Mucosa of descending colon (tissue), 3 donors: ENCODE results near the gene NTRK3. TPM values are rescaled to one million over a fixed set of nuclear protein-coding genes. Genes with fewer than 3 reads are reported as not detected.

Experiments used
- ATAC-seq: fragments of 200-7000 bp; cut with Tn5 transposase; one replicate; pipeline ENCODE4 v1.9.1; 2020; ENCODE audit warnings: mild to moderate bottlenecking, moderate library complexity
- DNase-seq, 3 donors: peaks; one replicate each; pipeline ENCODE4 v3.0.0-alpha.2; 2020
- H3K36me3 ChIP-seq: fragments of 200-600 bp; one replicate; pipeline ENCODE4 v1.8.0; 2021; ENCODE audit warnings: low read depth, mild to moderate bottlenecking
- H3K4me1 ChIP-seq: fragments of 200-600 bp; one replicate; pipeline ENCODE4 v1.8.0; 2021; ENCODE audit warnings: low read depth, mild to moderate bottlenecking
- H3K4me3 ChIP-seq: fragments of 200-600 bp; one replicate; pipeline ENCODE4 v1.8.0; 2021; ENCODE audit warnings: mild to moderate bottlenecking
- H3K9me3 ChIP-seq: fragments of 200-600 bp; one replicate; pipeline ENCODE4 v1.8.0; 2021; ENCODE audit warnings: mild to moderate bottlenecking
- intact Hi-C, 2 donors: fragments of 100-400 bp; cut with DNase I in 1 of 2; cut with micrococcal nuclease in 1 of 2; formaldehyde crosslinking; loops; one replicate each; pipeline versions ENCODE4 v1.11.0 to v1.11.1; 2022; cut with DNase I, micrococcal nuclease
- total RNA-seq, 3 donors: library from RNA; stranded (reverse); fragmentation: NEBNext Ultra II Directional in 2 of 3; extraction: Animal tissue kit (Norgen Biotek cat#: 25700) in 2 of 3; gene quantifications; one replicate each; pipeline versions ENCODE4 v1.2.1 to v1.2.4, GENCODE V29; 2021 to 2023
- TF ChIP-seq, protein P1 (sequence below): fragments of 200-600 bp; IDR thresholded peaks from one replicate; pipeline ENCODE4 v1.8.0; 2022; ENCODE audit warnings: antibody characterized with exemption, mild to moderate bottlenecking
- donor health status: DM: no; HTN: no; CAD: no; lungs with moderate emphysema.
- donor health status: DM: no; HTN: no; CAD: no.
- donor health status: DM: no; HTN: yes; CAD: no.

The NTRK3 gene
- total RNA-seq, 3 donors from 2014 or later = 0.78 to 2.8 (median 2.1) TPM

DNA sequence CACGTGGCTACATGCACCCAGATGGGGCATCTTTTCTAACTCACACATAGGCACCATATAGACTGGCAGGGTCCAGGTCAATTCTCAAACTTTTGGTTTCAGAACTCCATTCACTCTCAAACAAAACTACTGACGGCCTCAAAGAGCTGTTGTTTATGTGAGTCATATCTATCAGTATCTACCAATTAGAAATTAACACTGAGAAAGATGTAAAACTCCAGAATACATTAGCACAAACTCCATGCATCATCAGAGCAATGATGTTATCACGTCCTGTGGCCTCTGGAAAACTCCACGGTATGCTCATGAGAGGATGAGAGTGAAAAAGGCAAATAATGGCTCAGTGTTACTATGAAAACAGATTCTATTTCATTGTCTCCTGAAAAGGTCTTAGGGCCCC lies 116.1 kb downstream of the NTRK3 start:
- no peak for ATAC-seq
- H3K4me3 ChIP-seq = no peak overlapping the region
- no peak for DNase-seq
- intact Hi-C loops = no loop called here
- no peaks in the 10 kb centered on the region for H3K4me1 ChIP-seq
- no peaks in the 10 kb centered on the region for H3K36me3 ChIP-seq
- TF ChIP-seq, protein P1, sequence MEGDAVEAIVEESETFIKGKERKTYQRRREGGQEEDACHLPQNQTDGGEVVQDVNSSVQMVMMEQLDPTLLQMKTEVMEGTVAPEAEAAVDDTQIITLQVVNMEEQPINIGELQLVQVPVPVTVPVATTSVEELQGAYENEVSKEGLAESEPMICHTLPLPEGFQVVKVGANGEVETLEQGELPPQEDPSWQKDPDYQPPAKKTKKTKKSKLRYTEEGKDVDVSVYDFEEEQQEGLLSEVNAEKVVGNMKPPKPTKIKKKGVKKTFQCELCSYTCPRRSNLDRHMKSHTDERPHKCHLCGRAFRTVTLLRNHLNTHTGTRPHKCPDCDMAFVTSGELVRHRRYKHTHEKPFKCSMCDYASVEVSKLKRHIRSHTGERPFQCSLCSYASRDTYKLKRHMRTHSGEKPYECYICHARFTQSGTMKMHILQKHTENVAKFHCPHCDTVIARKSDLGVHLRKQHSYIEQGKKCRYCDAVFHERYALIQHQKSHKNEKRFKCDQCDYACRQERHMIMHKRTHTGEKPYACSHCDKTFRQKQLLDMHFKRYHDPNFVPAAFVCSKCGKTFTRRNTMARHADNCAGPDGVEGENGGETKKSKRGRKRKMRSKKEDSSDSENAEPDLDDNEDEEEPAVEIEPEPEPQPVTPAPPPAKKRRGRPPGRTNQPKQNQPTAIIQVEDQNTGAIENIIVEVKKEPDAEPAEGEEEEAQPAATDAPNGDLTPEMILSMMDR = no peak
- H3K9me3 ChIP-seq = no peaks in the 10 kb centered on the region

DNA sequence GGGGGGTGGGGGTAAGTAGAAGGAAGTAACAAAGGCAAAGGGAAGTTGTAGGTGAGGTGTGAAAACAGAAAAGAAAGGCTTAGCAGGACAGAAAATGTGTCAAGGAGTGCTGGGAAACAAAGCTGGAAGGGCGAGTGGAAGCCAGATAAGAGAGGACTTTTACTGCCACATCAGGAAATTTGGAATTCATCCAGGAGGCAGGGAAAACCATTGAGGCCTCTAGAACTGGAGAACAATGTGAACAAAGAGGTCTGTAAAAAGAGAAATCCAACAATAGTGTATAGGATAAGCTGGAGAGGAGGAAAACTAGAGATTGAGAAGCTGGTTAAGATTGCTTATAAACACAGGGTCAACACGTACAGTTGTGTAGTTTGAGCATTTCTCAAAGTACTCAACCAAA lies 116.6 kb downstream of the NTRK3 start:
- H3K9me3 ChIP-seq = no peaks in the 10 kb centered on the region
- intact Hi-C loops = no loop called here
- ATAC-seq (no peak), DNase-seq (no peak)
- H3K36me3 ChIP-seq = no peaks in the 10 kb centered on the region
- H3K4me3 ChIP-seq = no peak overlapping the region
- H3K4me1 ChIP-seq = no peaks in the 10 kb centered on the region
- TF ChIP-seq, protein P1 = no peak

DNA sequence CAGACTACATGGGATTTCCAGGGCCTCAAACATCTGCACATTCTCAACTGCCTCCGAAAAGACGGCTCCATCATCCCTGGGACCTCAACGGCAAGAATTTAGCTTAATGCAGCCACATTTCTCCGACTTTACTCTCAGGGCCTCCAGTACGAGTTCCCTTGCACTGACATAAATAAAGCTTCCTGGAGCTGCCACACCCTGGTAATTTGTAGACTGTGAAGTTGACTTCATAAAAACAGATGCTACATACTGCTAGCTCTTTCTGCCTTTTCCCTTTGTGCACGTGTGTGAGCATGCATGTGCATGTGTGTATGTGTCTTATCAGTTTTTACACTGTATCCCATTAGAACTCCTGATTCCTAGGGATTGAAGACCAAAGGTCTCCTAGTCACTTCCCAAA lies 122.7 kb downstream of the NTRK3 start:
- Histone ChIP-seq H3K4me1 (no peaks in the 10 kb centered on the region), H3K4me3 (no peak overlapping the region), H3K36me3 (no peaks in the 10 kb centered on the region), H3K9me3 (no peaks in the 10 kb centered on the region)
- DNase-seq (no peak), ATAC-seq (no peak)
- TF ChIP-seq, protein P1 = no peak
- intact Hi-C loops = no loop called here

DNA sequence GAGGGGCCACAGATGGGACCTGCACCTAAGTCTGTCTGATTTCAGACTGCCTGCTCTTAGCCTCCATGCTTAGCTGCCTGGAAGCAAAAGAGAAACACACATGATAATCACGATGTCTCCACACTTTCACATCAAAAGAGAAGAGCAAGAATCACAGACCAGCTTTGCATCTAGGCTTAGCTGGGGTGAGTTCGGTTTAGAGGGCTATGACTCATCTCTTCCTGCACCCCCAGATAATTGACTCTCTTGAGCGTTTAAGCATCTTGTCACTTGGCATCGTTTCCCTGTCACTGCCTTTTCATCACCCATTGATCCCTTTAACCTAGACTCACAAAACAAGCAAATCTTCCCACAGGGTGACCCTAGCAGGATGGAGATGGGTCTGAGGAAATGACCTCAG lies 124.0 kb downstream of the NTRK3 start:
- no peaks in the 10 kb centered on the region for H3K9me3 ChIP-seq
- H3K4me1 ChIP-seq = no peaks in the 10 kb centered on the region
- intact Hi-C loops = no loop called here
- DNase-seq = no peak
- TF ChIP-seq, protein P1 = no peak
- no peak overlapping the region for H3K4me3 ChIP-seq
- no peaks in the 10 kb centered on the region for H3K36me3 ChIP-seq
- no peak for ATAC-seq

DNA sequence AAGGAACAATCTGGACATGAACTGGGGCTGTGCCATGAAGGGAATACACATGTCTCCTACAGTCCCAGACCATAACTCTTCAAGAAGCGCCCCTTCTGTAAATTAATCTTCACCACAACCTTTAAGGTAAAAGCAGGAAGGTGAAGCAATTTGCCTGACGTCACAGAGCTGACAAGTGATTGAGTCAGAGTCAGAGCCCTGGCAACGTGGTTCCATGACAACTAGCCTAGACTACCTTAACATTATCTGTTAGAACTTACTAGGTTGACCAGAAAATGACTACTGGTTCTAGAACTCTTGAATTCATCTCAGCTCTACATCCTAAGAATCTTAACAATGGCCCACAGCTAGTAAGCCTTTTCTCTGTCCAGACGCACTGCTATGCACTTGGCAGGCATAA lies 124.6 kb downstream of the NTRK3 start:
- DNase-seq = no peak
- no peak for ATAC-seq
- Histone ChIP-seq H3K36me3 (no peaks in the 10 kb centered on the region), H3K4me3 (no peak overlapping the region), H3K9me3 (no peaks in the 10 kb centered on the region), H3K4me1 (no peaks in the 10 kb centered on the region)
- TF ChIP-seq, protein P1 = no peak
- intact Hi-C loops = no loop called here

DNA sequence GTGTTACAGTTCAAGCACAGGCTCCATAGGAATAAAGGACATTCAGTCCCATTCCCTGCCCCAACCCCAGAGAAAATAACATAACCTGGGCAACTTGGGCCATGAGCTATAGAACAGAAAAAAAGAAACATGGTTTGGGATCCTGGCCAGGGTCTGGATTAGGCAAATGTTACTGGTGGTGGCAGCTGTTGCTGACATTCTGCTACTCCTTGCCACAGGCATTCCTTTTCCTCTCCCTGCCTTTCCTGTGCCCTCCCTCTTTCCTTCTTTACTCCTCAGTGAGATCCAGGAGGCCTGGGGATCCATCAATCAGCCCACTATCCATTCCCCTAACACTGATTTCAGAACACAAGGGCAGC lies 129.1 kb downstream of the NTRK3 start:
- intact Hi-C loops = no loop called here
- no peaks in the 10 kb centered on the region for H3K4me1 ChIP-seq
- no peak overlapping the region for H3K4me3 ChIP-seq
- TF ChIP-seq, protein P1 = no peak
- DNase-seq = no peak
- no peaks in the 10 kb centered on the region for H3K9me3 ChIP-seq
- no peaks in the 10 kb centered on the region for H3K36me3 ChIP-seq
- no peak for ATAC-seq
